Measurements from ENCODE around the gene PPP1R7.

Gene PPP1R7

GRCh38 chr2:241102239-241102803 lies 47.9 kb upstream of the PPP1R7 start, which contains the start of gene MTERF4 (continued):
- TF ChIP-seq PRDM4 (tag by site-specific recombination; IDR thresholded peaks at IDR 0.05) (peak; percentile 70), ZNF639 (tag by site-specific recombination; IDR thresholded peaks at IDR 0.05) (peak; percentile 87), ZNF830 (tag by site-specific recombination; IDR thresholded peaks at IDR 0.05; ENCODE audit: low read depth) (no peak), AEBP2 (tag by site-specific recombination; IDR thresholded peaks at IDR 0.05; ENCODE audit: borderline replicate concordance) (0 out of 2 replicates have a peak, but pooled peaks have one; percentile 68), REST (tag by site-specific recombination; IDR thresholded peaks at IDR 0.05) (peak; percentile 49; the same call in 1 of the 2 replicates), KLF1 (tag by site-specific recombination; IDR thresholded peaks at IDR 0.05) (peak; percentile 60), ZNF324 (tag by site-specific recombination; IDR thresholded peaks at IDR 0.05) (peak; percentile 97), ZNF335 (tag by site-specific recombination; conservative IDR thresholded peaks at IDR 0.05) (peak; percentile 79), ZNF623 (tag by site-specific recombination; IDR thresholded peaks at IDR 0.05) (0 out of 2 replicates have a peak, but pooled peaks have one; percentile 23), MYNN (tag by site-specific recombination; IDR thresholded peaks at IDR 0.05; ENCODE audit: borderline replicate concordance) (no peak), GLI4 (tag by site-specific recombination; IDR thresholded peaks at IDR 0.05) (peak; percentile 100), ZNF114 (tag by site-specific recombination; IDR thresholded peaks at IDR 0.05) (no peak), ZSCAN23 (tag by site-specific recombination; IDR thresholded peaks at IDR 0.05) (peak; percentile 92; the same call in 1 of the 2 replicates), ZNF514 (tag by site-specific recombination; IDR thresholded peaks at IDR 0.05) (no peak), ZNF148 (tag by site-specific recombination; IDR thresholded peaks at IDR 0.05; ENCODE audit: borderline replicate concordance) (no peak; the same call in 1 of the 2 replicates), ZNF10 (tag by site-specific recombination; IDR thresholded peaks at IDR 0.05) (peak; percentile 82), SP7 (tag by site-specific recombination; IDR thresholded peaks at IDR 0.05) (peak; percentile 93), ZNF664 (tag by site-specific recombination; IDR thresholded peaks at IDR 0.05) (0 out of 2 replicates have a peak, but pooled peaks have one; percentile 29), ZNF398 (tag by site-specific recombination; IDR thresholded peaks at IDR 0.05) (no peak), KLF9 (tag by site-specific recombination; IDR thresholded peaks at IDR 0.05; ENCODE audit: low read depth) (peak; percentile 80), ZBTB7A (tag by site-specific recombination; IDR thresholded peaks at IDR 0.05; ENCODE audit: low read depth) (peak; percentile 44; the same call in 1 of the 2 replicates)
